Adrenal gland (tissue), 12 donors: Measurements from ENCODE around the gene SYNPO2. TPM values are rescaled to one million over a fixed set of nuclear protein-coding genes. Genes with fewer than 3 reads are reported as not detected.

ENCODE experiments used
- DNase-seq, 7 donors: peaks; one replicate each; pipeline ENCODE4 v3.0.0-alpha.2; 2019 to 2020
- H3K27ac ChIP-seq, 5 donors: fragments of 200-600 bp; sonication (generic) in 4 of 5; 1 replicate in 3 of 5; 2 replicates in 2 of 5; pipeline versions ENCODE4 v1.5.1 to v1.8.0; 2016 to 2020; ENCODE audit warnings: mild to moderate bottlenecking in 1 of 5
- H3K27me3 ChIP-seq: fragments of 200-600 bp; 2 replicates; pipeline ENCODE4 v1.8.0; 2021
- H3K36me3 ChIP-seq, 2 donors: fragments of 200-600 bp; replicated peaks in 1 of 2; 1 replicate in 1 of 2; 2 replicates in 1 of 2; pipeline versions ENCODE4 v1.5.1 to v1.8.0; 2018 to 2022
- H3K4me1 ChIP-seq, 2 donors: fragments of 200-600 bp; replicated peaks in 1 of 2; 1 replicate in 1 of 2; 2 replicates in 1 of 2; pipeline versions ENCODE4 v1.5.1 to v1.8.0; 2018 to 2021
- H3K4me3 ChIP-seq, 4 donors: fragments of 200-600 bp; sonication (generic) in 3 of 4; one replicate each; pipeline ENCODE4 v1.5.1; 2016 to 2018
- H3K9me3 ChIP-seq, 3 donors: fragments of 200-600 bp; sonication (generic) in 1 of 3; replicated peaks in 1 of 3; 1 replicate in 2 of 3; 2 replicates in 1 of 3; pipeline versions ENCODE4 v1.5.1 to v1.8.0; 2016 to 2021
- CTCF ChIP-seq, 6 experiments: fragments of 450-650 bp in 4 of 6; fragments of 200-600 bp in 2 of 6; sonication (generic) in 1 of 6; IDR thresholded peaks; 1 replicate in 5 of 6; 2 replicates in 1 of 6; pipeline versions ENCODE4 v1.5.1 to v1.8.0; 2016 to 2021; ENCODE audit warnings: antibody characterized with exemption in 6 of 6, mild to moderate bottlenecking in 2 of 6, moderate library complexity in 1 of 6
- POLR2A ChIP-seq, 2 donors: fragments of 450-650 bp; IDR thresholded peaks; one replicate each; pipeline ENCODE4 v1.6.1; 2017; ENCODE audit warnings: antibody characterized with exemption in 2 of 2, mild to moderate bottlenecking in 2 of 2, moderate library complexity in 1 of 2
- WGBS, 4 donors: extraction: QIAGEN DNeasy Blood & Tissue Kit in 2 of 4; methylation state at CpG; one replicate each; pipeline versions ENCODE4 v1.1.5 to v1.1.7; 2013 to 2017; 5-methylcytosine and 5-hydroxymethylcytosine counted together
- intact Hi-C, 2 donors: fragments of 100-400 bp; cut with DNase I; formaldehyde crosslinking; loops; one replicate each; pipeline versions ENCODE4 v1.14.1 to v1.15.0; 2022 to 2023
- polyA plus RNA-seq, 3 donors: library from polyadenylated mRNA; stranded (reverse); fragments of 200-250 nt in 2 of 3; fragments of 350-450 nt in 1 of 3; fragmentation: Illumina TruSeq in 1 of 3; extraction: RNeasy Lipid Tissue Mini Kit (QIAGEN cat#74804) in 1 of 3; gene quantifications; one replicate each; pipeline ENCODE4 v1.2.3, GENCODE V29; 2013 to 2014
- total RNA-seq, 9 donors: library from RNA; depleted of rRNA in 4 of 9; stranded (reverse); fragments of >200 nt in 4 of 9; fragments of 120-200 nt in 1 of 9; fragmentation: NEBNext Ultra II Directional in 1 of 9; extraction: Animal tissue kit (Norgen Biotek cat#: 25700) in 1 of 9; gene quantifications; one replicate each; pipeline versions ENCODE4 v1.1.0 to v1.2.4, GENCODE V29; 2013 to 2023
- donor health status: healthy with polysubstance abuse.
- donor health status: Bipolar disorder and iron deficiency.
- donor health status: DM: yes; HTN: yes; CAD: no.
- donor health status: DM: no; HTN: no; CAD: no.
- donor health status: DM: no; HTN: no; CAD: no.
- donor health status: DM: yes; HTN: yes; CAD: no.

SYNPO2 gene
- total and polyA plus RNA-seq, 12 donors: 4.5 to 49.0 (median 18.4) TPM

- Histone ChIP-seq H3K4me3 (no peak overlapping the region), H3K4me1 (no peaks in the 10 kb centered on the region), H3K9me3 (no peaks in the 10 kb centered on the region), H3K27me3 (no peaks in the 10 kb centered on the region), H3K27ac (no peak overlapping the region), H3K36me3 (no peaks in the 10 kb centered on the region)
- intact Hi-C loops: no loop called here
- TF ChIP-seq POLR2A (IDR thresholded peaks at IDR 0.05): no peak
- TF ChIP-seq CTCF (IDR thresholded peaks at IDR 0.05): no peak
- WGBS, 4 donors: 68 to 83% (median 75%) methylated on average over 5 to 6 of the region's 6 CpGs
- DNase-seq: no peak
These were observed 45.4 kb upstream of the SYNPO2 start for GRCh38 chr4:118843237-118843636.

- Histone ChIP-seq H3K36me3 (no peaks in the 10 kb centered on the region), H3K9me3 (no peaks in the 10 kb centered on the region), H3K27ac (no peak overlapping the region), H3K4me3 (no peak overlapping the region), H3K4me1 (no peaks in the 10 kb centered on the region), H3K27me3 (no peaks in the 10 kb centered on the region)
- no peak for DNase-seq
- TF ChIP-seq POLR2A (IDR thresholded peaks at IDR 0.05) (no peak), CTCF (IDR thresholded peaks at IDR 0.05) (no peak)
- intact Hi-C loops: no loop called here
These were observed 43.1 kb upstream of the SYNPO2 start for GRCh38 chr4:118845552-118846050.

DNA sequence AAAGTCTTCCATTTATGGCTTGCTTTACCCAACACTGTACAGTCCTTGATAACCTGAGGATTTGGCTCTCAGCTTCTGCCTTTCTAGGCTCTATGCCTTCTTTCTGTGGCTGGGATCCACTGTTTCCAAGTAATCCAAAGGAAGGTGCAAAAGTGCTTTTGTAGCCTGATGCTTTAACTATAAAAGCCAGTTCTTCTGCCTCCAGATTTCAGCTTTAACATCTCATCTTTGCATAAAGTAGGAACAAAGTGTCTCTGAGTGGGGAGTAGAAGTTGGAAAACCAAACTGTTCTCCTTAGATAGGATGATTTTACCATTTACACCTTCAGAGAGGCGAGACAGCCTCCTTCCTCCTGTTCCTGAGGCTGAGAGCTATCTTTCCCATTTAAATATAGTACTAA lies 41.7 kb upstream of the SYNPO2 start:
- DNase-seq: no peak
- H3K27me3 ChIP-seq: no peaks in the 10 kb centered on the region
- 60 to 76% (median 65%) methylated on average over 1 of the region's 1 CpG for WGBS, 4 donors
- no peaks in the 10 kb centered on the region for H3K36me3 ChIP-seq
- H3K4me1 ChIP-seq: peaks cover 0 to 4% of the 10 kb centered on the region in 2 donors
- H3K9me3 ChIP-seq: no peaks in the 10 kb centered on the region
- intact Hi-C loops: no loop called here
- no peak overlapping the region for H3K4me3 ChIP-seq
- TF ChIP-seq CTCF (IDR thresholded peaks at IDR 0.05): no peak
- no peak for TF ChIP-seq POLR2A (IDR thresholded peaks at IDR 0.05)
- H3K27ac ChIP-seq: no peak overlapping the region

- no peak overlapping the region for H3K4me3 ChIP-seq
- H3K36me3 ChIP-seq: no peaks in the 10 kb centered on the region
- peaks cover 0 to 4% of the 10 kb centered on the region in 2 donors for H3K4me1 ChIP-seq
- intact Hi-C loops: no loop called here
- no peaks in the 10 kb centered on the region for H3K27me3 ChIP-seq
- no peak overlapping the region for H3K27ac ChIP-seq
- TF ChIP-seq POLR2A (IDR thresholded peaks at IDR 0.05): no peak
- TF ChIP-seq CTCF (IDR thresholded peaks at IDR 0.05): no peak
- whole genome bisulfite sequencing, 4 donors: 86 to 92% (median 91%) methylated on average over 7 of the region's 7 CpGs
- no peaks in the 10 kb centered on the region for H3K9me3 ChIP-seq
- DNase-seq: no peak
These were observed 40.4 kb upstream of the SYNPO2 start for GRCh38 chr4:118848242-118848641.
